CD4-positive, alpha-beta T cell treated with Interferon gamma for 1 hour (primary cell): ENCODE data around the gene FRMPD1.
"Not testable (repeated sequence)": the region's sequence is repeated elsewhere in the genome, so short reads cannot be mapped to it uniquely, and the experiment has no call there.

Experiments
- DNase-seq: peaks from one replicate; pipeline ENCODE4 v3.0.0-alpha.2; 2020

The FRMPD1 gene, protein sequence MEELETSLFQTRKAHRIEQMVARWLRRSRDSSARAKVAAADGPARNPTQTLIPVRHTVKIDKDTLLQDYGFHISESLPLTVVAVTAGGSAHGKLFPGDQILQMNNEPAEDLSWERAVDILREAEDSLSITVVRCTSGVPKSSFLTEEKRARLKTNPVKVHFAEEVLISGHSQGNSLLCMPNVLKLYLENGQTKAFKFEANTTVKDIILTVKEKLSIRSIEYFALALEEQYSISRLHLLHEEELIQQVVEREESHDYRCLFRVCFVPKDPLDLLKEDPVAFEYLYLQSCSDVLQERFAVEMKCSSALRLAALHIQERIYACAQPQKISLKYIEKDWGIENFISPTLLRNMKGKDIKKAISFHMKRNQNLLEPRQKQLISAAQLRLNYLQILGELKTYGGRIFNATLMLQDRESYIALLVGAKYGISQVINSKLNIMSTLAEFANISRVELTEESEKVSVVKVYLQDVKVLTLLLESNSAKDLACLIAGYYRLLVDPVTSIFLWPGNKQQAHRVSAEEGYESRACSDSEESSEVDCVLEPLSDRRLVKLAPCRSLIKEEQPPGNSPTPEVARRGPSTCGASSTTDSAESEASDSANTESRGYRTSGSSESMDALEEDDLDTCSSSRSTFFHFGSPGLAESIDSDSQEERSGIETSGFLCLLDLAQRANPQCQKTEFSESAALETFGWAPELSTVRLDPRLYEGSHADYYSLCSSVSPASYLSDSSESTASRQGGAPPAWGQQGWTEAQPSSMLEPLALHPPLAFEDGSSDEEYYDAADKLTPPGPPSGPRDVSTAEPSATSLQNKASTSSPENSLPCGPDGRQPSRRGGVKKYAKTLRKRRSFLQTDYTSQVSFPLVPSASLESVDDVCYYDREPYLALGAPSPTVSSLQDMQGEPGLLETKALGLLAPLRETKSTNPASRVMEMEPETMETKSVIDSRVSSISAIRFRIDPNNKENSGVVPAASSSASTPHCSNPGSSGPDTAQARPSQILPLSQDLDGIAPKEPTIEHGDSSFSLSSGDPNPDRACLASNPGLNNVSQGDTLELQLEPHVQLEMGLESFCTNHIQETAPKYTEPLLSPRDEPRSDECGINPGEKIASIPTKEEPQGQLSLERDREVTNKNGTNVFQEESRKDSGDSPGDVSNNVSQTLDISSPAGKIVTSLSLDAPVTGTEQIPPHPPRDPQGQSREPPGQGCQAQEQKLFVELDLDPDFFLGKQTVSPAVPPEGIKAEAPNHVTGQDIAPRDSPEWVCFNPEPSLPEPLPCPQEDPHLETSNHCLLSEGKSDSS (N-terminal part only)

DNA sequence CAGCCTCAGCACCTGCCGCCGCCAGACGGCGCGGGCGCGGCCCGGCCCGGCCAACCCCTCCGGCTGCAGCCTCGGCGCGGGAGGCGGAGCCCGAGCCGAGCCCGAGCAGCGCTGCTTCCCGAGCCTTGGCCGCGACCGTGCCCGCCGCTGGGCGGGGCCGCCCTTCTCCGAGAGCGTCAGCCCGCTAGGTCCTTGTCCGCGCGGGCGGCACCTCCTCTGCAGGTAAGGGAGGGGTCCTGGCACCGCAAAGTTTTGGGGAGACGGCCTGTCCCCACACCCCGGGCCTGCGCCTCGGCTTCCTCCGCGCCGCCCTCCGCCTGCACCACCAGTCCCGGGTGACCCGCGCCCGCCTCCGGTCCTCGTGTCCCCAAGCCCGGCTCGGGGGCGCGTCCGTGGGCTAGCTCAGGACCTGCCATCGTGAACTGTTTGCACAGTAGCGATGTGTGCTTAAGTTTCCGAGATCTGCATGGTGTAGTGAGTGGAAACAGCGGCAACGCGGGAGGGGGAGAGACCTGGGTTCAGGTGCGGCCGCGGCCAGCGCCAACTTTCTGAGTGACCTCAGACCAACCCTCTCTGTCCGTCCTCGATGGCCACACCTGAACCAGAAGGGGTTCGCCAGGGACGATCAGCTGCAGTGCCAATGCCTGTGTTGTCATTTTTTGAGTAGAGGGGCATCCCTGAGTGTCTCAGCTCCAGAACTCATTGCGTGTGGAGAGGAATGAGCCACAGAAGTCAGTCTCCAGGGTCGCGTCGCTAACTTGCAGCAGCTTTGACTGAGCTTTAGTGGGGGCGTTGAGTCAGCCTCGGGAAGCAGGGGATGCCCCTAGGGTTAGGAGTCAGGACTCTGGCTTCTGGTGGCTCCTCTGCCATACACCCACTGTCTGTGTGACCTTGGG is at the start of gene FRMPD1:
TSS of gene FRMPD1 (plus strand) at position 82 of the 896 bp plus-strand sequence. CDS start 41,688 bp downstream, outside the sequence.
- DNase-seq = peak; percentile 44

DNA sequence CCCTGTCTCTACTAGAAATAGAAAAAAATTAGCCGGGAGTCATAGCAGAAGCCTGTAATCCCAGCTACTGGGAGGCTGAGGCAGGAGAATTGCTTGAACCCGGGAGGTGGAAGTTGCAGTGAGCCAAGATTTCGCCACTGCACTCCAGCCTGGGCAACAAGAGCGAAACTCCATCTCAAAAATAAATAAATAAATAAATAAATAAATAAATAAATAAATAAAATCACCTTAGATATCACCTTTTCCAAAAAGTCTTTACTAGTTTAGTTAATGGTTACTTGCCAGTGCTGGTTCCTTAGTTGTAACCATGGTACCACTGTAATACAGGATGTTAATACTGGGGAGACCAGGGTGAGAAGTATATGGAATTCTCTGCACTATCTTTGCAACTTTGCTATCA is 48.7 kb upstream of the FRMPD1 start:
- not testable (repeated sequence) for DNase-seq

DNA sequence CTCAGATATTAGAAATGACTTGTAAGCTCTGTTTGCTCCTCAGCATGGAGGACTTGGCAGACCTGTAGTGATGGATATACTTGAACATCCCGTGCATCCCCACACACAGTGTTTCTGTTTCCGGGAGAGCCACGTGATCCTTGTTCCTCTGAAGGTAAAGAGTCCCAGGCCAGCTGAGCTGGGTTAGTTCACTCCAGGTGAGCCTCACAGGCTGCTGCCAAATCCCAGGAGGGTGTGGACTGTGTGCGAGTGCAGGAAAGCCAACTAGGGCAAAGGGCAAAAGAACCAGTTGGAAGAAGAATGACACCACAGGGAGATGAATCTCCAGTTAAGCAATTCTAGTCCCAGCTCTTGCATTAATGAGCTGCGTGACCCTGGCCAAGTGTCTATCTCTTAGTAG is 47.9 kb upstream of the FRMPD1 start:
- DNase-seq = no peak

DNA sequence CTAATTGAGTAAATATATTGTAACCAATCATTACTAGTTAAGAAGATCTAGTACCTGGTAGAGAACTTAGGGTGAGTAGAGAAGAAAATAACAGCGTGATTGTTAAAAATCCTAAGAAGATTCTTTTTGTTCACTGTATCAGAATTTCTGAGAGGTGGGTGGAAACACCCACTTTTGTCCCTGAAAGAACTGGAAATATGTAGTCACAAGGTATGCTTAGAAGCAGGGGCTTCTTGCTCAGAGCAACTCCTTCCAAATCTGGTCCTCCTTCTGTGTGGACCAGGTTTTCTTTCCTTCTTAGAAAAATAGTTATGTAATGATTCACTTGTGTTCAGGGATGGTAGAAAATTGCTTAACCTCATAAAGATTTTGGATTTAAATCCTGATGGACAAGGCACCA is 46.5 kb upstream of the FRMPD1 start:
- no peak for DNase-seq

DNA sequence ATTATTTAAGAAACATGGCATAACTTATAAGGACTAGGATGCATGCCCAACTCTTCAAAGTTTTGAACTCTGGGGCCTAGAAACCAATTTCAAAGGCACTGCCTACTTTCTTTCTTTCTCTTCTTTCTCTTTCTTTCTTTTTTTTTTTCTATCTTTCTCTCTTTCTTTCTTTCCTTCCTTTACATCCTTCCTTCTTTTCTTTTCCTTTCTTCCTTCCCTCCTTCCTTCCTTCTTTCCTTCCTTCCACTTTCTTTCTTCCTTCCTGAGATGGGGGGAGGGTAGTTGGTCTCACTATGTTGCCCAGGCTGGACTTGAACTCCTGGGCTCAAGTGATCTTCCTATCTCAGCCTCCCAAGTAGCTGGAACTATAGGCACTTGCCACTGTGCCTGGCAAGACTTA is 42.5 kb upstream of the FRMPD1 start:
- no peak for DNase-seq

DNA sequence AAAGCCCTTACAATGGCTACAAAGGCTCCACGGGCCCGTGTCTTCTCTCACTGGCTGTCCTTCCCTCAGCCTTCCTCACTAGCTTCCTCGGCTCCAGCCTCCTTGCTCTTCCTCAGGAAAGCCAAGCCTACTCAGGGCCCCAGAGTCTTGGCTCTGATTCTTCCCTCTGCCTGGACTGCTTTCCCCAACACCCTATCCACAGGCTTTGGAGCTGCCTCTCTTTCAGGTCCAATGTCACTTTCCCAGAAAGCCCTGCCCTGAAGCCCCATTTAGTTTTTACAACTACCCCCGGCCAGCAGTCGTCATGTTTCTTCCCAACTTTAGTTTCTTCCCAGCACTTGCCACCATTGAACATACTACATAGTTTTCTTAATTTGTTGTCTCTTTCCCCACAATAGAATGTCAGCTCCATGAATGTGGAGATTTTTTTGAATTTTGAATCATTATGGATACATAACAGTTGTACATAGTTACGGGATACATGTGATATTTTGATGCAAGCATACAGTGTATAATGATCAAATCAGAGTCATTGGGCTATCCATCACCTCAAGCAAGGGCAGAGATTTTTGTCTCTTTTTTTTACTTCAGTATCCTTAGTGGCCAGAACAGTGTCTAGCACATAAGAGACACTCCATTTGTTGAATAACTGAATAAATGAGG is 40.9 kb upstream of the FRMPD1 start:
- DNase-seq = no peak

DNA sequence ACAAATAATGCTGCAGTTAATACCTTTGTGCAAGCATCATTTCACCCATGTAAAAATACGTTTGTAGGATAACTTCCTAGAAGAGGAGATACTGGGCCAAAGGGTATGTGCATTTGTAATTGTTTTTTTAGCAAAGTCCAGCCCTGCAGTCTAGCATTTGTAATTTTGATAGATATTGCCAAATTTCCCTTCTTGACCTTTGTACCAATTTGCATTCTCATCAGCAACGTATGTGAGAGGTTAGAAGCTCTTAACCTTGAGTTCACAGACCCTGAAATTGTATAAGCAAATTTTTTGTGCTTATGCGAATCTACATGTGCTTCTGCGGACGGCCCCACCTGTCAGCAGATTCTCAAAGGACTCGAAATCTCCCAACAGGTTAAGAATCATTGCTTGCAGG is 39.7 kb upstream of the FRMPD1 start:
- DNase-seq = no peak

DNA sequence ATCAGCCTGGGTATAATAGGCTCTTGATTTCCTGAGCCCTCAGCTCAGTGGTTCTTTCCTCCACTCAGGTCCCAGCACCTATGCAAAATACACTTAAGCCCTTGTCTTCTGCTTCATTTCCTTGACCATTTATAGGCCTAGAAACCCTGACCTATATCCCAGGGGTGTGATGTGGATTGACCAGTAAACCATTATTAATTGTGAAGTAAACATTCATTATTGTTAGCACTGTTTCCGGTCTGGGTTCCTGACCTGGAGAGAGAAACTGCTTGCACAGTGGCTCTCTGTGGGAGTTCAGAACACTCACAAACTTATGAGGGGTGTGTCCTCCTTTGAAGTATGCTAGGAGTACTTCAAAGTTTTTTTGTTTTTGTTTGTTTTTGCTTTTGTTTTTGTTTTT is 38.8 kb upstream of the FRMPD1 start:
- no peak for DNase-seq

DNA sequence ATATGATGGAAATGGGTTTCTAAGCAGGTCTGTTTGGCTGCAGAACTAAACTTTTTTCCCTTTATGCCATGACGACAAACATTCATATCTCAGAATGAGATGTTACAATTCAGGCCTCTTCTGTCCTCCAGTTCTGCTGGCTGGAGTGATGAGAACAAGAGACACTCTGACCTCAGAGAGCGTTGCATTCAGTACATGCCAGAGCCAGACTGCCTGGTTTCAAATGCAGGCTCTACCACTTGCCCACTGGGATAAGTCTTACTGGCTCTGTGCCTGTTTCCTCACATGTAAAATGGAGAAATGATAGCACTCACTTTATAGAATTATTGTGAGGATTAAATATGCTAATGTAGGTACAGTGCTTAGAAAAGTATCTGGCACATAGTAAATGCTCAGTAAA is 33.6 kb upstream of the FRMPD1 start:
- no peak for DNase-seq

DNA sequence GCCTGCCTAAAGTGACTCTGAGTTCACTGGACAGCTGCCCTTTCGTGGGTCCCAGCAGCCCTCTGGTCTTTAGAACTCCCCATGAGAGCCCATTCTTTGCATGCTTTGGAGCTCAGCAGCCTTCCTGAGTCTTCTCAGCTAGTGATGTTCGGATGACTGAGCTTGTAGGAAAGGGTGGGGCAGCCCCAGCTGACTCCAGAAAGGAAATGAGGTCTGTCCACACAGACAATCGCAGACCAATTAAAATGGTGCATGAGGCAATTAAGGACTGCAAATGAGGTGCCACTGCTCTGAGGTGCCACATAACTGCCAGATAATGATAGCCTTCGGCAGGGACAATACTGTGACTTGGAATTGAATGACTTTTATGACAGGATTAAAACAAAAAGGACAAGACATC is 32.9 kb upstream of the FRMPD1 start:
- no peak for DNase-seq

DNA sequence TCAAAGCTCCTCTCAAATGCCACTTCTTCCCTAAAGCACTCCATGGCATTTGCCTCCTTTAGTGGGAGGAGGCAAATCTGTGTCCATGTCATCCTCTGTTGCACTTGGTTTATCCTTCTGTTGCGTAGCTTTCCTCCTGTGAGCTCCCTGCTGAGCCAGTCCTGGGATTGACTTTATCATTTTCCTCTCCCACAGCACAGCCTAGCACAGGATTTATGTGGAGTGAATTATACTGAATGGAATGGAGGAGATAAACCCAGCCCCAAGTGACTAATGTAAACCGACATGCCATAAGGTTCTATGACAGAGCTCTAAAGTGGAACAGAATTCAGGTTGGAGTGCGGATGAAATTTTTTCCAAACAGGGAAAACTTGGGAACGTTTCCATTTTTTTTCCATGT is 31.9 kb upstream of the FRMPD1 start:
- DNase-seq = no peak

DNA sequence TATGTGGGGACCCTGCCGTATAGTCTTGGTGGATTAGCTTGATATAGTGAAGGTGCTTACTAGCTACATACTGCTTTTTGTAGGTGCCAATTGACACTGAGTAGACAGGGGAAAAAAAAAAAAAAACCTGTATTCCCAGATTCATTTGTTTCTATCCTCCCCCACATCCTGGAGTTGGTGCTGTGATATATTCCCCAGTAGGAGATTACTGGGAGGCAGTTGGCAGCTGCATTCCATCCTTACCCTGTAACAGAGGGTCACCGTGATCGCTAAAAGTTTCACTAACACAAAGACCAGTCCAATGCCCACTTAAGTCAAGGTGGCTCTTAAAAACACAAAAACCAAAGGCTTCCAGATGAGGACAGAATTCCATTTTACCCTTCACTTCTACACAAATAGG is 30.9 kb upstream of the FRMPD1 start:
- DNase-seq = no peak

DNA sequence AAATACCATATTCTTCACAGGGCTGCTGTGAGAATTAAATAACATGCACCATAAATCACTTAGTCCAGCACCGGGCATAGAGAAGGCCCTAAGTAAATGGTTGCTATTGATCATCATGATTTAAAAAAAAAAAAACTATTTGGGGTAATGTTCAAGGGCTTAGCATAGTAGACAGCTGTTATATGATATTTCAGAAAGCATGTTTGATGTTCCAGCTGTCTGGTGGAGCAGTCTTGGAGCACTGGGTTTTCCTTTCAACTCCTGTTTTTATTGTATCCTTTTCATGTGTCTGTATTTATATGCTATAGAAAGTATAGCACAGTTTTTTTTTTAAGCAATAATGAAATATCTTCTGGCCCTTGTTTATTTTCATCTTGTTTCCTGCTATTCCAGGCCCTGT is 30.4 kb upstream of the FRMPD1 start:
- no peak for DNase-seq

DNA sequence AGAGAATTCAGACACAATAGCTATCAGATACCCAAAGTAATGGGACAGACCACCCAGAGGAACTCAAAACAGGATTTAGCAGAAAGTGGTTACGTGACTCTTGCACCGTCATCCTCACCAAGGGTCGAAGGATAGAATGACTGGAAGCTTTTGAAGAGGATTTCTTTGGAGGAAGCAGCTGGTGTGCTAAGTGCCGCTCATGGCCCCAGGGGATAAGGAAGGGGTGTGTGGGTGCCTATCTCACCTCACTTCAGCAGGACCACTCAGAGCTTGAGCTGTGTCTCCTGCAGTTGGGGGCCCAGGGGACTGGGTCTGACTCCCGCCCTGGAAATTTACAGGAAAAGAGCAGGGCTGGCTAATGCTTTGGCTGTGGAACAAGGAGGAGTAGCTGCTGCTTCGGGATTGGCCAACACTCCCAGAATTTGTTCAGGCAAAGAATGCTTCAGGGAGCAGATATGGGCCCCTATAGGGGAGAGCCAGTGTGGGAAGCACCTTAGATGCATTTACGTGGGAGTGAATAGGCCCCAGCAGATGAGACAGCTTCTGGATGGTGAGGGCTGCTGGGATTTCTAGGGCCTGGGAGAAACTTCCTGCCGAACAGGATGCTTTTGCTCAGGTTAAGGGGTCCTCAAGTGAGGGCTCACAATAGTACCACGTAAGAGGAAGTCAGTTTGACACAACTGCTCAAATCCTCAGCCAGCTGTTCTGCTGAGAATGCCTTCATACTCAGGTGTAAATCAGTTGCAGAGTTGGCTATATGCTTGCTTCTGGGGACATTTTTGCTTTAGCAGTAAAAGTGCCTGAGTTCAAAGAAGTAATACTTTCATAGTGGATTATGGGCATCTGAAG is 29.3 kb upstream of the FRMPD1 start:
- no peak for DNase-seq

DNA sequence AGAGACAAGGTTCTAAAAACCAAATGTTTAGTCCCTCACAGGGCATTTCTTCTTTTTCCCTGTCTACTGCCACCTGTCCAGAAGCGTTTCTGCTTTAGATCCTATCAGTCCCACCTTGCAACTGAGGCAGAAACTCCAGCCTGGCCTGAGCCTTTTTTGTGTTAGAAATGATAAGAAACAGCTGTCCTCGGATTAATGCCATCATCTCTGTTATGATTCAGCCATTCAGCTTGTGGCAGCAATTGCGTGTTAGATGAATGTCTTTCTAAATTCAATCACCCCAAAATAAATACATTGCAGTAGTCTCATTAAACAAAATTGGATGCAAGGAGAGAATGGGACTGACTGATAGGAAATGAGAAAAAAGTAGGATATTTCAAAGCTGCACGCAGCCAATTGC is 28.3 kb upstream of the FRMPD1 start:
- no peak for DNase-seq

DNA sequence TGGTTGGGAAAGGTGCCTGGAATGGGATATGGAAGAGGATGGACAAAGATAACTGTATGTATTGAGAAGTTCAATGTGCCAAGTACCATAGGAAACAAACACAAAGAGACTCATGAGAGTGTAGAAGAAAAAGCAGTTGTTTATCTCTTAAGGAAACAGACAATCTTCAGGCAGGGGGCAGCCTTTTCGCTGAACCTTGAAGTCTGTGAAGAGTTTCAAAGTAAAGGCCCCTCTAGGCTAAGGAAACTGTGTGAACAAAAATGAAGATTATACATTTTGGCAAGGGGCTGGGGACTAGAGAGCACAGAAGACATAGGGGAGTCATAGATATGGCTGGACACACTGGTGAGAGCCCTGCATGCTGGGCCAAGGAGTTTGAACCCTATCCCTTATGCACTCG is 27.5 kb upstream of the FRMPD1 start:
- no peak for DNase-seq

DNA sequence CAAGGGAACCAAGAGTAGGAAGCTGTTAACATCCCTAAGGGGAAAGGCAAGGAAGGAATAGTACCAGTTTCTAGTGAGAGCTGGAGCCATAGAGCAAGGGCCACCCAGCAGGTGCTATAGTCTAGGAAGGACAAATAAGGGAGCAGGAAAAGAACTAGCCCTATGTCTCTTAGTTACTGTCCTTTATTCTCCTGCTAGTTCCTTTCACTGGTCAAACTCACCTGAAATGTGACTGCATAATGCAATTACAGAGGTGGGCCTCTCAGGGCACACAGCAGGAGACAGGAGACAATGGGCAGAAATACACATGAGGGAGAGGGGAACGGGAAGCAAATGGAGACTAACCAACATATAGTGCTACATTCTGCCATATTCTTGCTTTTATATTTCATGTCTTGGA is 26.7 kb upstream of the FRMPD1 start:
- DNase-seq = no peak

DNA sequence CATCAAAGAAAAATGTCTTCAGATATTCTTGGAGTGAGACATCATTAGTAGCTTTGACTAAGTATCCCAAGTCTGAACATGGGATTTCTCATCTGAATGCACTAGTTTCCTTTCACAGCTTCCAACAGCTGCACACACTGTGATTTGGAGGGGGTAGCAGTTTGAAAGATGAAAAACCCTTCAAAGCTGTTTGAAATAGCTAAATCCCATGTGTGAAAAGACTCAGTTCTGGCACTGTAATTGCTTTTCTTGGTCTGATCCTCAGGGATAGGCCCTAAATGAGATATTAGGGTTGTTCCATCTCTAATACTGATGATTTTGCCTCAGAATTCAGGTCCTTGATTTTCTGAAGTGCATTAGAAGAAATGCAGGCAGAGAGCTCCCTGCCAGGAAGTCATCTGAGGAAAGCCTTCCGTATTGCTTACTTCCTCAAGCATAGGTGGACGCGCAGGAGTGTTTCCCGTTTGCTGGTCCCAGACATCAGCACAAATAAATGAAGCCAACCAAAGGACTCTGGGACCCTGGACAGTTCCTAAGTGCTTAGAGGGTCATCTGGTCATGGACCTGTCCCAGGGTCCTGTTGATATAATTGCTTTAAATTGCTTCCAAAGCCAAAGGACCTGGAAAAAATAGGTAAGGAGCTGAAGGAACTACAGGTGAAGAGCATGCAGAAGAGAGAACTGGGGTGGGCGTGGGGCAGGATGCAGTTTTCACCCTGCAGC is 25.6 kb upstream of the FRMPD1 start:
- DNase-seq = no peak

DNA sequence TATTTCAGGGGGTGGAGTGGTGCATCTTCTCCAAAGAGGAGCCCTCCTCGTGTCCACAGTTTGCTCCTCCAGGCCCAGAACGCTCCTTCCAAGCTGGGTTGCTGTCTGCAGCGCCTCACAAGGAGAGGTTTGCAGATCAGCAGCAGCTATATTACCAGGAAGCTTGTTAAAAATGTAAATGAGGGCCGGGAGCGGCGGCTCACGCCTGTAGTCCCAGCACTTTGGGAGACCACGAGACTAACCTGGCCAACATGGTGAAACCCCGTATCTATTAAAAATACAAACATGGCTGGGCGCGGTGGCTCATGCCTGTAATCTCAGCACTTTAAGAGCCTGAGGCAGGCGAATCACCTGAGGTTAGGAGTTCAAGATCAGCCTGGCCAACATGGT is 25.0 kb upstream of the FRMPD1 start:
- no peak for DNase-seq

DNA sequence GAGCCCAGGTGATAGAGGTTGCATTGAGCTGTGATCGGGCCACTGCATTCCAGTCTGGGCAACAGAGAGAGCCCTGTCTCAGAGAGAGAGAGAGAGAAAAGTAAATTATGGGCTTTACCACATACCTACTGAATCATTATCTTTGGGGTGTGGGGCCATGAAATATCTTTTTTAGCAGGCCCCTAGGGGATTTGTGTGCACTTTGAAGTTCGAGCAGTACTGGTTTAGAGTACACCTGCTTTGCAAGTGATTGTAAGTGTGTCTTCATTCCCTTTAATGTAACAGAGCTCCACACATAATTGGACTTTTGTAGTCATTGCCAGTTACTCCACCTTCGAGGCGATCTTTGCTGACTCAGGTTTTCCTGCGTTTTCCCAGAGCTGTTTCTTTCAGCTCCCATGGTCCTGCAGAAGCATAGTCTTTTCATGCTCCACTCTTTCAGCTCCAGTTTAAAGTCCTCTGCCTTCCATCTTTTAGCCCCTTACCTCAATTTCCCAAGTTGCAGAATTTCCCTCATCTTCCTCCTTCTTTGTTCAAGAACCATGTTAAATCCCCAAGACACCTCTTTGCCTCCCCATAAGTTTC is 24.0 kb upstream of the FRMPD1 start:
- no peak for DNase-seq
